ENCODE measurements around the gene YIF1A. TPM values are rescaled to one million over a fixed set of nuclear protein-coding genes. Genes with fewer than 3 reads are reported as not detected.

Gene YIF1A
- total RNA-seq, 4 donors from 2014 or later: 39.0 to 60.5 (median 53.7) TPM

DNA sequence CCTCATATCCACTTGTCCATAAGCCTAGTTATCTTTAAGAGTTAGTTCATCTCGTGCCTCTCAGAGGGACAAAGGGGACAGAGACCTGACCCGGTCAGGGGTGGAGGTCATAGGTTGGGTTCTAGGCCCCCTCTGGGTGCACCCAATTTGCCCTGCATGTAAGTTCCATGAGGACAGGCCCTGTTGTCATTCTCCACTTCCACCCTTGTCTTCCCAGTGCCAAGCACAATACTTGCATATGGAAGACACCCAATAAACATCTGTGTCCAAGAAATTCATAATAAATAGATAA is 1.3 kb upstream of the YIF1A start:
- TF ChIP-seq, protein P1, sequence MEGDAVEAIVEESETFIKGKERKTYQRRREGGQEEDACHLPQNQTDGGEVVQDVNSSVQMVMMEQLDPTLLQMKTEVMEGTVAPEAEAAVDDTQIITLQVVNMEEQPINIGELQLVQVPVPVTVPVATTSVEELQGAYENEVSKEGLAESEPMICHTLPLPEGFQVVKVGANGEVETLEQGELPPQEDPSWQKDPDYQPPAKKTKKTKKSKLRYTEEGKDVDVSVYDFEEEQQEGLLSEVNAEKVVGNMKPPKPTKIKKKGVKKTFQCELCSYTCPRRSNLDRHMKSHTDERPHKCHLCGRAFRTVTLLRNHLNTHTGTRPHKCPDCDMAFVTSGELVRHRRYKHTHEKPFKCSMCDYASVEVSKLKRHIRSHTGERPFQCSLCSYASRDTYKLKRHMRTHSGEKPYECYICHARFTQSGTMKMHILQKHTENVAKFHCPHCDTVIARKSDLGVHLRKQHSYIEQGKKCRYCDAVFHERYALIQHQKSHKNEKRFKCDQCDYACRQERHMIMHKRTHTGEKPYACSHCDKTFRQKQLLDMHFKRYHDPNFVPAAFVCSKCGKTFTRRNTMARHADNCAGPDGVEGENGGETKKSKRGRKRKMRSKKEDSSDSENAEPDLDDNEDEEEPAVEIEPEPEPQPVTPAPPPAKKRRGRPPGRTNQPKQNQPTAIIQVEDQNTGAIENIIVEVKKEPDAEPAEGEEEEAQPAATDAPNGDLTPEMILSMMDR (IDR thresholded peaks at IDR 0.05; ENCODE audit: low read depth): no peak

DNA sequence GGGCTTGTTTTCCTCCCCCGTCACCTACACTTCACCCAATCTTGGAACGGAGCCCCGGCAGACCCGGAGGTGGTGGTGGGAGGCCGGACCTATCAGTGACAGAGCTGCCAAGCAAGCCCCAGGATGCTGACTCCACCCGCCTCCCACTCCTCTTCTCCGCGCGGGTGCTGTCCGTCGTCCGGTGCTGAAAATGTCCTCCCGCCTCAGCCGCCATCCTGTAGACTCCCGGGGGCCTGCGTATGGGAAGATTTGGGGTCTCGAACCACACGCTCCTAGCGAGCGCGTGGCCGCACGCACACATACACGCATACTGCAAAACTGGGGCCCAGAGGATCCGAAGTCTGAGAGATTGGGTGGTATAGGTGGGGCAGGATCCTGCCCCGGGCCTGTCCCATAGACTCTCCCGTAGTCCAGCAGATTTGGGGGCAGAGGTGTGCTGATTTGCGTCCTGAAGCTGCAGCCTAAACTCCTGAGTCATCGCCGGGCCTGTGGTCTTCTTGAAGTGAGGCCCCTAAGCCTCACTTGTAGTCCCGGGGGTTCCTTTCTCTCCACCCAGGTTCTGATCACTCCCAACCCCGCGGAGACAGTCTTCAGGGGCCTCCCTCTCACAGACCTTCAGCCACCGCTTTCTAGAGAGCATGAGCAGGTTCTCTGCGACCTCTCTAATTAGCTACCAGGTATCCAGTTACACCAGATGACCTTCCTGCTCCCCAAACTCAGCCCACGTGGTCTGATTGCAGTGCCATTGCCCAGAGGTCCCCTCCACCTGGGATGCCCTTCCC is 796 bp upstream of the YIF1A start:
- TF ChIP-seq, protein P1 (IDR thresholded peaks at IDR 0.05; ENCODE audit: low read depth): no peak

DNA sequence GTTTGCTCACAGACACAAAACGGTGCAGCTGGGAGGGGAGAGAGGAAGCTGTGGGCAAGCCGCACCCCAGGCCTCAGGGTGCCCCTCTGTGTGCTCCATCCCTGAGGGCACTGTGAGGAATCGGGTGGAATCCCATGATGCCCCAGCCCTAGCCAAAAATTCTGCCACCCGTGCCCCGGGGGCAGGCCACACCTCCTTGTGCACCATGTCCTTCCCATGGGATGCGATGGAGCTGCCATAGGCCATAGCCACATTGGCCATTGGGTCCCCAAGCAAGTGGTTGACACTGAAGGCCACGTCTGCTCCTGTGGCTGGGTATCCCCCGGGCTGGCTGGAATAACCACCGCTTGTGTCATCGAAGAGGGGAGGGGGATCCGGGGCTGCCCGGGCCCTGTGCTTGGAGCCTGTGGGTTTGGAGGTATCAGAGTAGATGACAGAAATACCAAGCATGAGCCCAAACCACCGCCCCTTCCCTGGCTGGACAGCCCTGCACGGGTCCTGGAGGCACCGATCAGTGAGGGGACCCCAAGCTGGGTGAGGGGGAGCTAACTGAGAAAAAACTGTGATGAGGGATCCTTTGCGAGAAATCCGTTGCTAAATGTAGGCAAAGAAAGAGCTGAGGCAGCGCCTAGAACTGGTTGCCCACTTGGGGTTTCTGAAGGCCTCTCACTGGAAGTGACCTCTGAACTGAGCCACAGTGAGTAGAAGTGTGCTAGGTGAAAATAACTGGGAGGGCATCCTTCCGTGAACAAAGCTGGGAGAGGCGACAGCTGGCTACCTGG is 863 bp downstream of the YIF1A start:
- TF ChIP-seq, protein P1 (IDR thresholded peaks at IDR 0.05; ENCODE audit: low read depth): no peak

DNA sequence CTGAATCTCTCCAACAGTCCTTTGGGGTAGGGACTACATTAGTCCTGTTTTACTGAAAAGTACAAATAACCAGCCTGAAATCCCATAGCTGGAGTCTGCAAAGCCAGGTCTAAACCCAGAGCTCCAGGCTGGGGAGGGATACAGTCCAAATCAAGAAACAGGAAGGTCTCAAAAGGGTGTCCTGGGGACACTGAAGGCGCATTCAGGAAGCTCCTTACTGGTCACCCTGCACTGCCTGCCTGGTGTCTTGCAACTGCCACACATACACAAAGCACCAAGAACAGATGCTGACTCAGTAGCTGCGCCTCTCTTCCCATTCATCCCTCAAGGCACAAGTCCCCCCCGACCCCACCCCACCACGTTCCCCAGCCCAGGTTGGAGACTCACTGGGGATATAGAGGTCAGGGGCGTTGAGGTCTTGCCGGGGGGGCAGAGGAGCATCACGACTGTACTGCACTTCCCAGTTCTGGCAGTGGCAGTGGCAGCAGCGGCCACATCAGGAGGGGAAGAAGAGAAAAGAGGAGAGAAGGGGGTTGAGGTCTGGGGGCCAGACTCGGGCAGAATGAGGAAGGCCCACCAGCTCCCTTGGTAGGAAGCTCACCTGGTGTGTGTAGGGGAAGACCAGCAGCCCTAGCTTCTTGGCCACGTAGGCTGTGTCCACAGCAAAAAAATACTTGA is 1.6 kb downstream of the YIF1A start:
- TF ChIP-seq, protein P1 (IDR thresholded peaks at IDR 0.05; ENCODE audit: low read depth): no peak

DNA sequence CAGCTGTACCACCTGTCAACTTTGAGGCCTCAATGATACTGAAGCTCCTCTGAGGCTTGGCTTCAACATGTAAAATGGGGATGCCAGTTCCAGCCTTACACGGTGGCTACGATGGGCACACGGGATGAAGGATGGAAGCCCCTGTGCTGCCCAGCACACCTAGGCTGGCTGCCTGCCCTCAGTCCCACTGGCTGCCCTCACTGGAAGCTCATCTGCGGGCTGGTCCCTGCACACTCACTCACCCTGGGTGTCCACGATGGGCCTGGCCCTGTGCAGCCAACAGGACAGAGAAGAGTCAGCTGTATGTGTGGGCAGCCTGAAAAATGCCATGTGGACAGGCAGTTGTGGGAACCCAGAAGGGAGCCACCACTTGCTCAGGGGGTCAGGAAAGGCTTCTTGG is 2.2 kb downstream of the YIF1A start:
- TF ChIP-seq, protein P1 (IDR thresholded peaks at IDR 0.05; ENCODE audit: low read depth): no peak

DNA sequence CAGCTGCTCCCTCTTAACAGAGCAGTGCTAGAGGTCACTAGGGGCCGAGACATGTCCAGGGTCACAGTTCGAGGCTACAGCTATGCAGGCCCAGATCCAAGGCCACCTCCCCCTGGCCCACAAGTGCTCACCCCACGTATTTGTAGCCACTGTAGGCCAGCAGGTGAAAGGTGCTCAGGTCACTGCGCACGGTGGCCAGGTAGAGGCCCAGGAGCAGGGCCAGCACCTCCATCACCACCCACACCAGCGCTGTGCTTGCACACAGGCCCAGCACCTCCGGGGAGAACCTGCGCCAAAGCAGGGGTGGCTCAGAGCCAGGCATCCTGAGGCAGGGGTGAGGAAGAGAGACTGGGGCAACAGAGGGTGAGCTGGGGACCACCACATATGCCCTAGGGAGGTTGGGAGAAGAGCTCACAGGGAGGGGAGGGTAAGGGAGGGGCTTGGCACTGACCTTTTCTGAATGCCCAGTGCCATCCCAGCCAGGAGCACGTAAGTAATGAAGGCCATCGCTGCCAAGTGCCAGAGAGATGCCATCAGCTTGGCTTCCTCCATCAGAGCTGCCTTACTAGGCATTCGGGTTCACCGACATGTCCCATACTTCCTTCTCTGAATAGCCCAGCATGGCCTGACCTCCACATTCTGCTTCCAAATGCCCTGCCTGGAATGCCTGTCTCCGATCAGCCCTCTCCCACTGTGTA is 3.5 kb downstream of the YIF1A start:
- TF ChIP-seq, protein P1 (IDR thresholded peaks at IDR 0.05; ENCODE audit: low read depth): no peak
